HUES64 (cell line): ENCODE data around the gene MYO3B.
A peak's percentile ranks its signal among the peaks of the same experiment; 100 is the strongest.

ENCODE experiments used
- H3K27ac ChIP-seq: 2 replicates; pipeline ENCODE4 v1.7.0; 2013; ENCODE audit warnings: low read depth, low read length, inconsistent platforms
- H3K27me3 ChIP-seq: 2 replicates; pipeline ENCODE4 v1.6.1; 2013; ENCODE audit warnings: mild to moderate bottlenecking, low read length; ENCODE audit not compliant: insufficient read depth
- H3K36me3 ChIP-seq: 2 replicates; pipeline ENCODE4 v1.6.1; 2013; ENCODE audit warnings: mild to moderate bottlenecking, low read length; ENCODE audit not compliant: insufficient read depth
- H3K4me1 ChIP-seq: 2 replicates; pipeline ENCODE4 v1.6.1; 2013; ENCODE audit warnings: mild to moderate bottlenecking, low read length, moderate library complexity; ENCODE audit not compliant: insufficient read depth
- H3K4me3 ChIP-seq: 2 replicates; pipeline ENCODE4 v1.5.1; 2013; ENCODE audit warnings: mild to moderate bottlenecking, low read length, moderate library complexity
- H3K9ac ChIP-seq: 2 replicates; pipeline ENCODE4 v1.6.1; 2013; ENCODE audit warnings: mild to moderate bottlenecking, low read depth, low read length
- H3K9me3 ChIP-seq: 2 replicates; pipeline ENCODE4 v1.6.1; 2013; ENCODE audit warnings: low read depth, low read length; ENCODE audit not compliant: insufficient read depth
- WGBS: fragments of 150-250, 120-280 bp; methylation state at CpG from one replicate; pipeline ENCODE4 v1.1.7; 2013; ENCODE audit warnings: missing lambda C conversion rate; 5-methylcytosine and 5-hydroxymethylcytosine counted together

The MYO3B gene

GRCh38 chr2:170436077-170436943 lies 258.4 kb downstream of the MYO3B start:
- H3K27me3 ChIP-seq: peaks cover 25% of the 10 kb centered on the region
- H3K9me3 ChIP-seq: no peaks in the 10 kb centered on the region
- no peaks in the 10 kb centered on the region for H3K36me3 ChIP-seq
- H3K9ac ChIP-seq: no peak overlapping the region
- no peak overlapping the region for H3K4me3 ChIP-seq
- H3K27ac ChIP-seq: peak overlapping the region; percentile 46; the same call in 1 of the 2 replicates
- H3K4me1 ChIP-seq: peaks cover 31% of the 10 kb centered on the region
- 4% methylated on average over 3 of the region's 5 CpGs for WGBS

GRCh38 chr2:170446078-170446477 lies 268.1 kb downstream of the MYO3B start:
- Histone ChIP-seq H3K9ac (no peak overlapping the region), H3K4me3 (no peak overlapping the region), H3K27ac (no peak overlapping the region), H3K4me1 (no peaks in the 10 kb centered on the region), H3K36me3 (peaks cover 3% of the 10 kb centered on the region), H3K27me3 (no peaks in the 10 kb centered on the region), H3K9me3 (peaks cover 28% of the 10 kb centered on the region)
- 95% methylated on average over 3 of the region's 3 CpGs for WGBS

GRCh38 chr2:170449034-170449433 lies 271.1 kb downstream of the MYO3B start:
- no peaks in the 10 kb centered on the region for H3K4me1 ChIP-seq
- 92% methylated on average over 1 of the region's 1 CpG for WGBS

GRCh38 chr2:170454471-170455372 lies 276.8 kb downstream of the MYO3B start:
- H3K4me3 ChIP-seq: no peak overlapping the region
- no peak overlapping the region for H3K9ac ChIP-seq
- H3K4me1 ChIP-seq: no peaks in the 10 kb centered on the region
- no peaks in the 10 kb centered on the region for H3K27me3 ChIP-seq
- WGBS: 91% methylated on average over 7 of the region's 7 CpGs
- H3K36me3 ChIP-seq: no peaks in the 10 kb centered on the region; the same call in 1 of the 2 replicates
- peaks cover 28% of the 10 kb centered on the region for H3K9me3 ChIP-seq
- H3K27ac ChIP-seq: no peak overlapping the region

More at GRCh38 chr2:170449034-170449433, 271.1 kb downstream of the MYO3B start:
- Histone ChIP-seq H3K27ac (no peak overlapping the region), H3K36me3 (peaks cover 3% of the 10 kb centered on the region), H3K4me3 (no peak overlapping the region), H3K9me3 (peaks cover 39% of the 10 kb centered on the region), H3K9ac (no peak overlapping the region), H3K27me3 (no peaks in the 10 kb centered on the region)

- Histone ChIP-seq H3K4me1 (no peaks in the 10 kb centered on the region), H3K36me3 (no peaks in the 10 kb centered on the region; the same call in 1 of the 2 replicates), H3K9me3 (peaks cover 21% of the 10 kb centered on the region), H3K4me3 (no peak overlapping the region), H3K27me3 (no peaks in the 10 kb centered on the region), H3K9ac (no peak overlapping the region), H3K27ac (peak overlapping the region; percentile 22; the same call in 1 of the 2 replicates)
- 85% methylated on average over 5 of the region's 5 CpGs for WGBS
These were observed 277.9 kb downstream of the MYO3B start for GRCh38 chr2:170455617-170456426.

- H3K27me3 ChIP-seq: no peaks in the 10 kb centered on the region
- 100% methylated on average over 3 of the region's 3 CpGs for WGBS
- H3K36me3 ChIP-seq: no peaks in the 10 kb centered on the region
- H3K9ac ChIP-seq: no peak overlapping the region
- no peak overlapping the region for H3K27ac ChIP-seq
- peaks cover 10% of the 10 kb centered on the region; the same call in 1 of the 2 replicates for H3K9me3 ChIP-seq
- peaks cover 3% of the 10 kb centered on the region; the same call in 1 of the 2 replicates for H3K4me1 ChIP-seq
- no peak overlapping the region for H3K4me3 ChIP-seq
These were observed 279.0 kb downstream of the MYO3B start for GRCh38 chr2:170456914-170457313.

- peaks cover 11% of the 10 kb centered on the region for H3K4me1 ChIP-seq
- H3K4me3 ChIP-seq: no peak overlapping the region
- H3K36me3 ChIP-seq: no peaks in the 10 kb centered on the region
- H3K9me3 ChIP-seq: peaks cover 8% of the 10 kb centered on the region; the same call in 1 of the 2 replicates
- 97% methylated on average over 8 of the region's 9 CpGs for WGBS
- H3K27ac ChIP-seq: no peak overlapping the region
- no peak overlapping the region for H3K9ac ChIP-seq
- H3K27me3 ChIP-seq: no peaks in the 10 kb centered on the region
These were observed 279.8 kb downstream of the MYO3B start for GRCh38 chr2:170457742-170458141.

- Histone ChIP-seq H3K27me3 (no peaks in the 10 kb centered on the region), H3K4me3 (no peak overlapping the region), H3K9ac (no peak overlapping the region), H3K36me3 (no peaks in the 10 kb centered on the region), H3K4me1 (peaks cover 11% of the 10 kb centered on the region), H3K9me3 (peaks cover 8% of the 10 kb centered on the region; the same call in 1 of the 2 replicates), H3K27ac (no peak overlapping the region)
- 25% methylated on average over 4 of the region's 4 CpGs for WGBS
These were observed 283.9 kb downstream of the MYO3B start for GRCh38 chr2:170461889-170462288.

GRCh38 chr2:170462433-170463205 lies 284.7 kb downstream of the MYO3B start:
- Histone ChIP-seq H3K9ac (no peak overlapping the region), H3K36me3 (no peaks in the 10 kb centered on the region), H3K27me3 (no peaks in the 10 kb centered on the region), H3K9me3 (peaks cover 8% of the 10 kb centered on the region; the same call in 1 of the 2 replicates), H3K4me1 (peaks cover 14% of the 10 kb centered on the region), H3K4me3 (no peak overlapping the region), H3K27ac (no peak overlapping the region)
- WGBS: 83% methylated on average over 8 of the region's 8 CpGs

GRCh38 chr2:170463206-170463537 lies 285.2 kb downstream of the MYO3B start:
- peaks cover 20% of the 10 kb centered on the region for H3K4me1 ChIP-seq
- no peaks in the 10 kb centered on the region for H3K36me3 ChIP-seq
- H3K9me3 ChIP-seq: peaks cover 8% of the 10 kb centered on the region; the same call in 1 of the 2 replicates
- no peaks in the 10 kb centered on the region for H3K27me3 ChIP-seq
- H3K27ac ChIP-seq: no peak overlapping the region
- no peak overlapping the region for H3K9ac ChIP-seq
- 97% methylated on average over 4 of the region's 4 CpGs for WGBS
- no peak overlapping the region for H3K4me3 ChIP-seq
